GM10266 (cell line): ENCODE measurements around the gene ETDB.

Experiments
- DNase-seq: peaks from one replicate; pipeline ENCODE4 v3.0.0; 2012; ENCODE audit errors: extremely low spot score
- CTCF ChIP-seq: IDR thresholded peaks from 2 replicates; pipeline ENCODE4 v1.5.1; 2012; ENCODE audit warnings: mild to moderate bottlenecking, low read depth; ENCODE audit not compliant: control insufficient read depth, insufficient read depth; ENCODE audit errors: missing control alignments

The ETDB gene

GRCh38 chrX:135081693-135082404 is 38.5 kb downstream of the ETDB start:
- TF ChIP-seq CTCF: no peak

More at GRCh38 chrX:135081693-135082404, 38.5 kb downstream of the ETDB start:
- DNase-seq: no peak
